ENCODE results near the gene RNF166.

GRCh38 chr16:88677721-88678120 is 28.5 kb downstream of the RNF166 start:
- TF ChIP-seq CTCF (IDR thresholded peaks at IDR 0.05) (no peak), POLR2A (IDR thresholded peaks at IDR 0.05) (no peak)
